IPS-15b (cell line): ENCODE results near the gene MYL11.

Source experiments
- H3K27me3 ChIP-seq: one replicate; pipeline ENCODE4 v1.6.1; 2013; ENCODE audit warnings: low read length; ENCODE audit not compliant: control insufficient read depth, insufficient read depth
- H3K36me3 ChIP-seq: one replicate; pipeline ENCODE4 v1.6.1; 2013; ENCODE audit warnings: low read length; ENCODE audit not compliant: control insufficient read depth, insufficient read depth
- H3K4me1 ChIP-seq: one replicate; pipeline ENCODE4 v1.6.1; 2013; ENCODE audit warnings: mild to moderate bottlenecking, low read length; ENCODE audit not compliant: control insufficient read depth, insufficient read depth
- H3K4me3 ChIP-seq: one replicate; pipeline ENCODE4 v1.5.1; 2013; ENCODE audit warnings: low read depth, low read length
- H3K9ac ChIP-seq: one replicate; pipeline ENCODE4 v1.6.1; 2013; ENCODE audit warnings: low read depth, mild to moderate bottlenecking, low read length
- H3K9me3 ChIP-seq: one replicate; pipeline ENCODE4 v1.6.1; 2013; ENCODE audit warnings: mild to moderate bottlenecking, low read length; ENCODE audit not compliant: control insufficient read depth, insufficient read depth

MYL11 gene

DNA sequence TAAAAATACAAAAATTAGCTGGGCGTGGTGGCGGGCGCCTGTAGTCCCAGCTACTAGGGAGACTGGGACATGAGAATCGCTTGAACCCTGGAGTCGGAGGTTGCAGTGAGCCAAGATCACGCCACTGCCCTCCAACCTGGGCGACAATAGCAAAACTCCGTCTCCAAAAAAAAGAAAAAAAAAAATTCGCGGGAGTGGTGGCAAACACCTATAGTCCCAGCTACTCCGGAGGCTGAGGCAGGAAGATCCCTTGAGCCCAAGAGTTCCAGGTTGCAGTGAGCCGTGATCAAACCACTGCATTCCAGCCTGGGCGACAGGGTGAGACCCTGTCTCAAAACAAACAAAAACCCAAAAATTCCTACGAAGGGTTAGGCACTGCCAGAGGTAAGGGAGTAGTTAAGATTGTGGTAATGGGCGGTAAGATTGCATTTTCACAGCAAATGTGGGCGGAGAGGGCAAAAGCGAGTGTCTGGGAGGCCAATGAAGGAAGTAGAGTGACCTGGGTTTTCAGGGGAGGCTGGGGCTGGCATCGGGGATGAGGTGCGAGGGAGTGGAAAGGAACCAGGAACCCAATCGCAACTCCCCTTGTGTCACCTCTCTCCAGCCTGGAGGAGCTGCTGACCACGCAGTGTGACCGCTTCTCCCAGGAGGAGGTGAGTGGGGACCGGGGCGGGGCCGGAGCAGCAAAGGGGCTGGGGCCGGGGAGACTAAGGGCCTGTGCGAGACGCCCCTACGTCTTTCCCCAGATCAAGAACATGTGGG, 2.6 kb downstream of the MYL11 start:
- Histone ChIP-seq H3K9ac (peak overlapping the region; percentile 56), H3K4me3 (peak overlapping the region; percentile 64), H3K9me3 (no peaks in the 10 kb centered on the region), H3K36me3 (no peaks in the 10 kb centered on the region), H3K27me3 (no peaks in the 10 kb centered on the region), H3K4me1 (no peaks in the 10 kb centered on the region)

DNA sequence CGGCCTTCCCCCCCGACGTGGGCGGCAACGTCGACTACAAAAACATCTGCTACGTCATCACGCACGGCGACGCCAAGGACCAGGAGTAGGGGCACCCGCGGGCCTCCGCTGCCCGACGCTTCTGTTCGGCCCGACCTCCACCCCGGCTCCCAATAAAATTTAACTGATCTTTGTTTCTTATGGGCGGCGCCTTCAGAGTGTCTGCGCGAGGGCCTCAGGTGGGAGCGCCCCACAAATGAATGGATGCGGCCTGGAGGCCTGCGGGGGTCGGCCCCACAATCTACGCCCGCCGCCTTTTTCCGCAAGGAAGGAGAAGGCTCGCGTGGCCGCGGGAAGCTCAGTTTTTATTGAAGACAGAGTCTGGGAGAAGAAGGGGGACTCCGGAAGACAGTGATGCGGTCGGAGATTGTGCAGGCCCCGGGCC, 3.2 kb downstream of the MYL11 start:
- Histone ChIP-seq H3K4me1 (no peaks in the 10 kb centered on the region), H3K36me3 (no peaks in the 10 kb centered on the region), H3K4me3 (peak overlapping the region; percentile 64), H3K9ac (peak overlapping the region; percentile 65), H3K9me3 (no peaks in the 10 kb centered on the region), H3K27me3 (no peaks in the 10 kb centered on the region)

DNA sequence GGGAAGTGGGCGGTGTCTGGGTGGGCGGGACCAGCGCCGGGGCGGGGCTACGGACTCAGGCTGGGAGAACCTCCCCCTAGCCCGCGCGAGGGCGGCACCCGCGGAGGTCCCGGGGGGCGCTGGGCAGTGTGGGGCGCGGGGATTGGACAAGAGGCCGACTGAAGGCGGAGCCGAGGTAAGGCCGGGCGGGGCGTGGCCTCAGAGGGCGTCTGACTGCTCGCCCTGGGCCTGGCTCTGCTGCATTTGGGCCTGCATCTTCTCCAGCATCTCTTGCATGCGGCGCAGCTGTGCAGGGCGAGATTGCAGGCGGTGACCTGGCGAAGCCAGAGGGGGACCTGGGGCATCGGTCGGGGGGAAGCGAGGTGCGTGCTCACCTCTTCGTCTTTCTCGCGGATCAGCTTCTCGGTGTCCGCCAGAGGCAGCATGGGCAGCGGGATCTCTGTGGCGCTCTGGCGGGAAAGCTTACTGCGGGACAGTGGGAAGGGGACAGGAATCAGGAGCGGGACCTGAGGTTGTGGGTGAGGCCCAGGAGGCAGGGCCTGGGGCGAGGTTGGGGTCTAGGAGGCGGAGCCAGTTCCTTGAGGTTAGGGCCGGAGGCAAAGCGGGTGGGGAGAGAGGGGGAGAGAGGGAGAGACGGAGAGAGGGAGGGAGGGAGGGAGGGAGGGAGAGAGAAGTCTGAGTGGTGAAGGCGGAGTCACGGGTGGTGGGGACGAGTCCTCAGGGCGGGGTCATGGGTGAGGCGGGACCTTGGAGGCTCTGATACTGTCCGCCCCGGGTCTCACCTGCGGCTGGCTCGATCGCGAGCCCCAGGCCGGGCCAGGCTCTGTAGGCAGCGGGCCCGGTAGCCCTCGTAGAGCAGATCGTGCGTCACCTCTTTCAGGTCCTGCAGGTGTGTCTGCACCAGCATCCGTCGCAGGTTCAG, 3.9 kb downstream of the MYL11 start:
- Histone ChIP-seq H3K9me3 (no peaks in the 10 kb centered on the region), H3K4me1 (no peaks in the 10 kb centered on the region), H3K27me3 (no peaks in the 10 kb centered on the region), H3K36me3 (no peaks in the 10 kb centered on the region), H3K4me3 (peak overlapping the region; percentile 99), H3K9ac (peak overlapping the region; percentile 81)

DNA sequence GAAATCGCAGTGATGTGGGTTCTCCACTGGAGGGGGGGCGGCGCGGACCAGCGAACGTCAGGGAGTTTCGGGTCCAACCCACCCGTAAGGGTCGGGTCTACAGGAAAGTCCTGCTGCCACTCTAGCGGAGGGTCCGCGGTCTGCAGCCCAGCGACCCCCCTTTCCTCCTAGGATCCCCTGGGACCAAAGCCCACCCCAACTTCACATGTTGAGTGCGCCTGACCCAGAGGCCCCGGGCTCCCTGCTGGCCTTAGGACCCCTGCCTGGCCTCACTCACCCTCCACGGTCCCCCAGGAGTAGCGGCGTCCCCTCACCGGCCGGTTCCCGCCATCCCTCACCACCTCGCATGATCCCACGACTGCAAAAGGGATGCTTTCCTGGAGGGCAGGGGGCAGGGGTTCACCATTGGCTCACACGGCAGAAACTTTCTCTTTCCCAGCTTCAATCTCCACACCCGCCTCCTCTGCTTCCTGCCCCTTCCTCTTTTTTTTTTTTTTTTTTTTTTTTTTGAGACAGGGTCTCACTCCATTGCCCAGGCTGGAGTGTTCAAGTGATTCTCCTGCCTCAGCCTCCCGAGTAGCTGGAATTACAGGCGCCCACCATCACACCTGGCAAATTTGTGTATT, 4.7 kb downstream of the MYL11 start:
- H3K9me3 ChIP-seq = no peaks in the 10 kb centered on the region
- H3K27me3 ChIP-seq = no peaks in the 10 kb centered on the region
- H3K9ac ChIP-seq = peak overlapping the region; percentile 73
- H3K4me3 ChIP-seq = peak overlapping the region; percentile 99
- no peaks in the 10 kb centered on the region for H3K4me1 ChIP-seq
- H3K36me3 ChIP-seq = no peaks in the 10 kb centered on the region

DNA sequence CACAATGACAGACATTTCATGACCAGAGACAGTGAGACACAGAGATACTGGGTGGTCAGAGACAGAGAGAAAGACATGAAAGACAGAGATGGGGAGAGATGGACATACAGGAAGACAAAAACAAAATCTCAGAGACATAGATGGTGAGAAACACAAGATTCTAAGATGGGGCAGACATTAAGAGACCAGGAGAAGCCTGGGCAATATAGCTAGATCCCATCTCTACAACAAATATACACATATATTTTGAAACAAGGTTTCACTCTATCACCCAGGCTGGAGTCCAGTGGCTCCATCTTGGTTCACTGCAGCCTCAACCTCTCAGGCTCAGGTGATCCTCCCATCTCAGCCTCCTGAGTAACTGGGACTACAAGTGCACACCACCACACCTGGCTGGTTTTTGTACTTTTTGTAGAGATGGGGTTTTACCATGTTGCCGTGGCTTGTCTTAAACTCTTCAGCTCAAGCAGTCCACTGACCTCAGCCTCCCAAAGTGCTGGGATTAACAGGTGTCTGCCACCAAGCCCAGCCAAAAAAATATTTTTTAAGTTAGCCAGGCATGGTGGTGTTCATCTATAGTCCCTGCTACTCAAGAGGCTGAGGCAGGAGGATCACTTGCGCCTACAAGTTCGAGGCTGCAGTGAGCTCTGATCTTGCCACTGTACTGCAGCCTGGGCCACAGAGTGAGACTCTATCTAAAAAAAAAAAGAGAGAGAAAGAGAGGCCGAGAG, 5.6 kb downstream of the MYL11 start:
- Histone ChIP-seq H3K9ac (no peak overlapping the region), H3K36me3 (no peaks in the 10 kb centered on the region), H3K9me3 (no peaks in the 10 kb centered on the region), H3K27me3 (no peaks in the 10 kb centered on the region), H3K4me3 (no peak overlapping the region), H3K4me1 (no peaks in the 10 kb centered on the region)

DNA sequence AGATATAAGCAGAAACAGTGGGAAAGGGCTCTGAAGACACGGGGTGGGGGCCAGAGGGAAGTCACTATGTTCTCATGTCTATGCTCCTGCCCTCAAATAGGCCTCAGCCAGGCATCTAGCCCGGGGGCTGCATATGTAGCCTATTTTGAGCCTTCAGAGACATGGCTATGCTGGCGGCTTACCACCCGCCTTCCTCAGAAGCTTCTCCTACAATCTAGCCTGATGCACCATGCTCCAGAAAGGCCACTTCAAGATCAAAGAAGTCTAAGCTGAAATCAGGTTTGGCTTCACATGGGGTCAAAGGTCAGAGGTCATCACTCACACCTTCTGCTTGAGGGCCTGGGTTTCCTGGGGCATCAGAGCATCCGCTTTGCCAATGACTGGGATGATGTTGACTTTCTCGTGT, 6.2 kb downstream of the MYL11 start:
- no peak overlapping the region for H3K9ac ChIP-seq
- no peaks in the 10 kb centered on the region for H3K27me3 ChIP-seq

DNA sequence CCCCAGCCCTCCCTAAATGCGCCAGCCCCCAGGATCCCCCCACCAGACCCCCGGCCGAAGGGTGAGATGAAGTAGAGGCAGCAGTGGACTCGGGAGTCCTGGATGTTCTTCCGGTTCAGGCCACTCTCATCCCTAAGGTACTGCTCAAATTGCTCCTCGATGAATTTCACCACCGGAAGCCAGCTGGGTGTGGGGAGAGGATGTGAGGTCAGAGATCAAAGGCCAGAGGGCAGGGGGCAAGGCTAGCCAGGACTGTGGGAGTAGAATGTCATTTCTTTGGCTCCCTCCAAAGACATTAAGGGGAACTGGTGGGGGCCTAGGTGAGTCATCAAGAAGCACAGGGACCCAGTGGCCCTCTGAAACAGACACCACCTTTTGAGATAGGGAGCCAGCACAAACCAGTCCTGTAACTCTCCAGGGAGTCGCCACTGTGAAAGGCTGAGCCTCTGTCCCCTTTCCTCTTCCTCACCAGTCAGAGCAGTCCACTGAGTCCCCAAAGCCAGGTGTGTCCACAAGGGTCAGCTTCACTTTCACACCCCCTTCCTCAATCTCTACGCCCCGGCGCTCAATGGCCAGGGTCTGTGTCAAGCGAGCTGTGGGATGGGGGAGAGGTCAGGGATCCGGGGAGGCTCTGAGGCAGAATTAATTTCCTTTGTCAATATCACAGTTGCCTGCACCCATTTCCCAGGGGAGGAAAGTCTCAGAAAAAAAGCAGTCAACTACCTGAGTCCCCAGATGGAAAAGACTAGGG, 6.9 kb downstream of the MYL11 start:
- H3K9me3 ChIP-seq = no peaks in the 10 kb centered on the region
- no peak overlapping the region for H3K9ac ChIP-seq
- no peak overlapping the region for H3K4me3 ChIP-seq
- H3K27me3 ChIP-seq = no peaks in the 10 kb centered on the region
- H3K36me3 ChIP-seq = no peaks in the 10 kb centered on the region
- H3K4me1 ChIP-seq = no peaks in the 10 kb centered on the region

More for the DNA sequence above, 6.2 kb downstream of the MYL11 start:
- no peaks in the 10 kb centered on the region for H3K4me1 ChIP-seq
- no peaks in the 10 kb centered on the region for H3K36me3 ChIP-seq
- no peaks in the 10 kb centered on the region for H3K9me3 ChIP-seq
- no peak overlapping the region for H3K4me3 ChIP-seq

DNA sequence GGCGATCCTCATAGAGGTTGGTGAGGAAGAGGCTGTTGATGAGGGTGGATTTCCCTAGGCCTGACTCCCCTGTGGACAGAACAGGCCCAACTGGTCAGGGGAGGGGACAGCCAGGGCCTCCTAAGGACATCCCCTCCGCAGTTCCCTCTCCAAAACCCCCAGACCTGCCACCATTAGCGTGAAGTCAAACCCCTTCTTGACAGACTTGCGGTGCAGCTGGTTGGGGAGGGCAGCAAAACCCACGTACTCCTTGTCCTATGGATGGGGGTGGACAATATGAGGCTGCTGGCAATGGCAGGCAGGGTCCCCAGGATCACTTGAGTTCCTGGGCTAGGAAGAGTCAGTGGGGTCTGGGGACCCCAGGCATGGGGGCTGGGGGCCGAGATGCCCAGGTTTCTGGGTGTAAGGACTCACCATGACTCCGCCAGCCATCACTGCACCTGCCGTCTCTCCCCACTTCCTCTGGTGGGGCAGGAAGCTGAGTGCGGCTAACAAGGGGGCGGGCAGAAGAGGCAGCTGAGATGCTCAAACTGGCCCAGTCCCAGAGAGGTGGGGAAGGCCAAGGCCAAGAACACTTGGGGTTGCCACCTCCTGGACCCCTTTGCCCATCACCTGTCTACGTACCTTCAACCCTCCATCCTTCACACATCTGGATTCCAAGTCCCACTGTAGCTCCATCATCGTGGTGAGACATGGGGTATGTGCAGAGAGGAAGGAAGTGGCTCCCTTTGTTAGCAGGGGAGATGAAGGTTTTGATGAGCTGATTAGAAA, 7.7 kb downstream of the MYL11 start, which contains the start of gene SEPTIN1:
Gene SEPTIN1, minus strand, starts transcription at position 451 of the 771 bp plus-strand sequence. Its CDS starts 19 bp downstream, at position 432.
- Histone ChIP-seq H3K27me3 (no peaks in the 10 kb centered on the region), H3K9me3 (no peaks in the 10 kb centered on the region), H3K4me3 (no peak within 1 kb of the TSS), H3K9ac (no peak within 1 kb of the TSS), H3K36me3 (no peaks in the 10 kb centered on the region), H3K4me1 (no peaks in the 10 kb centered on the region)

DNA sequence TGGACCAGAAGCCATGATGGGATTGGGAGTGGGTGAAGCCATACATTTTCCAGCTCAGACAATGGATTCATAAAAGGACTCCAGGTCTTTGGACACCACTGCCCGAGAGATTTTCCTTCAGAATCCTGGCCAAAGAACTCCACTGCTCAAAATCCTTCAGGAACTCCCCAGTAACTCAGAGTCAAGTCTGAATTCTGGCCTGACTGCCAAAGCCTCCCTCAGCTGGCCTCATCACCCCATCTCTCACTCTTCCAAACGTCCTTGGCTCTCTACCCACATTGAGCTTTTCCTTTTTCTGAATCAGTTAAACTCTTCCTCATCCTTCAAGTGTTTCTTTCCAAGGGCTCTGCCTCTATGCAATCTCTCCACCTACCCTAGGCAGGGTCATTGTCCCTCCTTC, 8.9 kb downstream of the MYL11 start:
- Histone ChIP-seq H3K27me3 (no peaks in the 10 kb centered on the region), H3K9ac (no peak overlapping the region), H3K4me1 (no peaks in the 10 kb centered on the region), H3K36me3 (no peaks in the 10 kb centered on the region), H3K9me3 (no peaks in the 10 kb centered on the region), H3K4me3 (no peak overlapping the region)

DNA sequence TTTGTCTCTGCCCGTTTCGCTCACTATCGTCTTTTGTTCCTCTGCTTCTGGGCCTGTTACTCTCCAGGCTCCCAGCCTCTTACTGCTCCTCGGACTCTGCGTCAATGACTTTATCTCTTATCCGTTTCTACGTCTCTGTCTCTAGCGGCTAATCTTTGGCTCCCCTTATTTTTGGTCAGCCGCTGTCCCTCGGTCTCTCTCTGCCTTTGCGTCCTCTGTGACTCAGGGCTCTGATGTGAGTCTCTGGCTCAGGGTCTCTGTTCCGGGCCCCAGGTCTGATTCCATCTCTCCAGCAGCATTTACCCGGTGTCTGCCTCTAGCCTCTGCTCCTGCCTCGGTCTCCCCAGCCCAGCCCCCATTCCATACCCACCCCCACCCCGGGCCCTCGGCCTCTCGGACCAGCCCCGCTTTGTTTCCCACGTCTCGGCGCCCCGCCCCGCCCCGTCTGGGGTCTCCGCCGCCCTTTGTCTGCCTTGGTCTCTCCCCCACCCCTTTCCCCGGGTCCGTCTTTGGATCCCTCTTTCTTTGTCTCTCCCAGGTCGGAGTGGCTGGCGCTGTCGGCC, 20.1 kb downstream of the MYL11 start:
- peak overlapping the region; percentile 82 for H3K9ac ChIP-seq
- H3K27me3 ChIP-seq = no peaks in the 10 kb centered on the region
- H3K36me3 ChIP-seq = peaks cover 13% of the 10 kb centered on the region
- H3K9me3 ChIP-seq = no peaks in the 10 kb centered on the region
- H3K4me3 ChIP-seq = peak overlapping the region; percentile 81
- peaks cover 5% of the 10 kb centered on the region for H3K4me1 ChIP-seq
